Parathyroid adenoma (tissue), 2 donors: Measurements from ENCODE around the gene TUBB3.

Experiments
- H2AFZ ChIP-seq: fragments of 300-600 bp; sonication (generic); one replicate; pipeline ENCODE4 v1.7.0; 2017; ENCODE audit warnings: antibody characterized with exemption, mild to moderate bottlenecking
- H3K27ac ChIP-seq: fragments of 300-600 bp; sonication (generic); one replicate; pipeline ENCODE4 v1.7.0; 2017
- H3K27me3 ChIP-seq: fragments of 300-600 bp; sonication (generic); one replicate; pipeline ENCODE4 v1.7.0; 2017; ENCODE audit warnings: low read length; ENCODE audit not compliant: control insufficient read depth, insufficient read depth
- H3K36me3 ChIP-seq: fragments of 300-600 bp; sonication (generic); one replicate; pipeline ENCODE4 v1.7.0; 2017; ENCODE audit warnings: low read length; ENCODE audit not compliant: control insufficient read depth, insufficient read depth
- H3K4me1 ChIP-seq: fragments of 300-600 bp; sonication (generic); one replicate; pipeline ENCODE4 v1.7.0; 2017; ENCODE audit warnings: control low read depth
- H3K4me2 ChIP-seq: fragments of 300-600 bp; sonication (generic); one replicate; pipeline ENCODE4 v1.7.0; 2017; ENCODE audit warnings: low read length
- H3K4me3 ChIP-seq: fragments of 300-600 bp; sonication (generic); one replicate; pipeline ENCODE4 v1.7.0; 2017; ENCODE audit warnings: low read depth, low read length
- H3K79me2 ChIP-seq: fragments of 300-600 bp; sonication (generic); one replicate; pipeline ENCODE4 v1.7.0; 2017; ENCODE audit warnings: control low read depth
- H3K9ac ChIP-seq: fragments of 300-600 bp; sonication (generic); one replicate; pipeline ENCODE4 v1.7.0; 2017; ENCODE audit warnings: mild to moderate bottlenecking
- H3K9me3 ChIP-seq: fragments of 300-600 bp; sonication (generic); one replicate; pipeline ENCODE4 v1.7.0; 2017; ENCODE audit warnings: low read length; ENCODE audit not compliant: control insufficient read depth
- CTCF ChIP-seq: fragments of 300-600 bp; sonication (generic); IDR thresholded peaks from one replicate; pipeline ENCODE4 v1.7.0; 2017; ENCODE audit warnings: antibody characterized with exemption, mild to moderate bottlenecking
- donor health status: primary hyperparathyroidism.

TUBB3 gene

DNA sequence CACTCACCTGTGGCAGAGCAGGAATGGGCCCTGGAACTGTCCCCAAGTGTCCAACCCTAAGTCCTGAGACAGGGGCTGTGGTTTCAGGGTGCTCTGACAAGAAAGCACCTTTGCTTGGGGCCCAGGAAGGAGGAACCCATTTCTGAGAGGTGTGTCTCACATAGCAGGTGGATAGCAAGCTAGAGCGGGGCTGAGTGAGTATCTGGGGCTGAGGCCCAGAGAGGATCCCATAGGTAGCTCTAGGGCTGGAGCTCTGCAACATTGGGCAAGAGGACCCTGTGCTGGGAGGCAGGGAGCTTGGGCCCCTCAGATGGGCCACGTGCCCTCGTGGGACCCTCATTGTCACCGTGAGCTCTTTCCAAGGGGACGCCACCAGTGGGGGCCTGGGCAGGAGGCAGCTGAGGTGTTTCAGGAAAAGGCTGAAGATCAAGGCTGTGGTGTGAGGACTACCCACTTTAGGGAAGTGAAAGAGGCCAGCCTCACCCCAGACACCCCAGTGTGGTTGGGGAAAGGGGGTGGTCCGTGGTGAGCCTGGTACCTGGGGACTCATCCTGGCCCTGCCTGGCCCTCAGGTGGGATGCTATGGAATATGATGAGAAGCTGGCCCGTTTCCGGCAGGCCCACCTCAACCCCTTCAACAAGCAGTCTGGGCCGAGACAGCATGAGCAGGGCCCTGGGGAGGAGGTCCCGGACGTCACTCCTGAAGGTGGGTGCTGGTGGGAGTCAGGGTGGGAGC, 30.7 kb downstream of the TUBB3 start:
- H3K4me3 ChIP-seq = no peak overlapping the region
- H3K36me3 ChIP-seq = no peaks in the 10 kb centered on the region
- no peaks in the 10 kb centered on the region for H3K79me2 ChIP-seq
- no peaks in the 10 kb centered on the region for H3K27me3 ChIP-seq
- no peak overlapping the region for H3K27ac ChIP-seq
- no peak overlapping the region for H3K4me2 ChIP-seq
- no peak for TF ChIP-seq CTCF
- H3K9ac ChIP-seq = no peak overlapping the region
- H2AFZ ChIP-seq = no peak overlapping the region
- no peaks in the 10 kb centered on the region for H3K9me3 ChIP-seq
- H3K4me1 ChIP-seq = no peaks in the 10 kb centered on the region

- no peaks in the 10 kb centered on the region for H3K4me1 ChIP-seq
- no peaks in the 10 kb centered on the region for H3K36me3 ChIP-seq
- no peak for TF ChIP-seq CTCF
- no peak overlapping the region for H3K4me2 ChIP-seq
- H3K79me2 ChIP-seq = no peaks in the 10 kb centered on the region
- no peak overlapping the region for H2AFZ ChIP-seq
- no peak overlapping the region for H3K4me3 ChIP-seq
- H3K9me3 ChIP-seq = no peaks in the 10 kb centered on the region
- H3K27me3 ChIP-seq = no peaks in the 10 kb centered on the region
- H3K9ac ChIP-seq = no peak overlapping the region
- H3K27ac ChIP-seq = no peak overlapping the region
These were observed 31.3 kb downstream of the TUBB3 start for GRCh38 chr16:89954462-89954861.

- Histone ChIP-seq H3K27ac (no peak overlapping the region), H3K36me3 (no peaks in the 10 kb centered on the region), H2AFZ (no peak overlapping the region)
These were observed 32.0 kb downstream of the TUBB3 start for GRCh38 chr16:89955001-89955685.

DNA sequence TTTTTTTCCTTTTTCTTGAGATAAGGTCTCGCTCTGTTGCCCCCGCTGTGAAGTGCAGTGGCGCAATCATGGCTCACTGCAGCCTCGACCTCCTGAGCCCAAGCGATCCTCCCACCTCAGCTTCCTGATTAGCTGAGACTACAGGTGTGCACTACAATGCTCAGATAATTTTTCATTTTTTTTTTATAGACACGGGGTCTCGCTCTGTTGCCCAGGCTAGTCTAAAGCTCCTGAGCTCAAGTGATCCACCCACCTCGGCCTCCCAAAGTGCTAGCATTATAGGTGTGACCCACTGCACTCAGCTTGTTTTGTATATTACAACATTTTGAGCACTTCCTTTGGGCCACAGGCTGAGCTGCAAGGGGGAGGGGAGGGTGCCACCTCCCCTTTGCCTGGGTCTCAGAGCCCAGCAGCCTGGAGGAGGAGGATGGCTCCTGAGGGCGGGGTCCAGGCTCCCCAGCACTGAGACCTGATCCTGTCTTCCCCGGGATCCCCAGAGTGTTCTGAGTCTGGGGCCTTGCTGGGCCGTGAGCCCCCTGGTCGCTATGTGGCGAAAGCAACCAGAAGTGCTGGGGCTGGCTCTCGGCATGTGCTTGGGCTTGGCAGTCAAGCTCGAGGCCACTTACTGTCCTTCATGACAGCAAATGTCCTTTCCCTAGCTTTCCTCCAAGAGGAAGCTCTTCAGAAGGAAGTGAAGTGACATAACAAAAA, 33.5 kb downstream of the TUBB3 start:
- no peak overlapping the region for H3K4me3 ChIP-seq
- H3K36me3 ChIP-seq = no peaks in the 10 kb centered on the region
- H3K79me2 ChIP-seq = no peaks in the 10 kb centered on the region
- no peak overlapping the region for H2AFZ ChIP-seq
- H3K27me3 ChIP-seq = no peaks in the 10 kb centered on the region
- H3K9ac ChIP-seq = no peak overlapping the region
- H3K4me2 ChIP-seq = no peak overlapping the region
- no peak overlapping the region for H3K27ac ChIP-seq
- TF ChIP-seq CTCF = no peak
- H3K9me3 ChIP-seq = no peaks in the 10 kb centered on the region
- no peaks in the 10 kb centered on the region for H3K4me1 ChIP-seq

More at GRCh38 chr16:89955001-89955685, 32.0 kb downstream of the TUBB3 start:
- Histone ChIP-seq H3K9ac (no peak overlapping the region), H3K9me3 (no peaks in the 10 kb centered on the region), H3K79me2 (no peaks in the 10 kb centered on the region), H3K4me3 (no peak overlapping the region), H3K27me3 (no peaks in the 10 kb centered on the region), H3K4me2 (no peak overlapping the region), H3K4me1 (no peaks in the 10 kb centered on the region)
- TF ChIP-seq CTCF = no peak
